GM21515 (cell line): ENCODE results near the gene THADA.

Experiments used
- ATAC-seq: cut with Tn5 transposase; IDR thresholded peaks from one replicate; pipeline ENCODE4 v1.9.1; 2021; ENCODE audit not compliant: unreplicated experiment

The THADA gene

DNA sequence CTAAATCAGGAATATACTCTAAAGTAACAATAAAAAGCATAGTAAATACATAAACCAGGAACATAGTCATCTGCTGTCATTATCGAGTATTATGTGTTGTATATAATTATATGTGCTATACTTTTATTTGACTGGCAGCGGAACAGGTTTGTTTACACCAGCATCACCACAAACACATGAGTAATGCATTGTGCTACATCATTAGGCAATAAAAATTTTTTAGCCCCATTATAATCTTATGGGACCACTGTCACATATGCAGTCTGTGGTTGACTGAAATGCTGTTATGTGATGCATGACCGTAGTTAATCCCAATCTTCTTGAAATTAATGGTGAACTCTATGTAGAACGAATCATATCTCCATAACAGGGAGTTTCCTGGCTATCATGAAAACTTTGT lies 232.7 kb downstream of the THADA start:
- ATAC-seq: no peak

DNA sequence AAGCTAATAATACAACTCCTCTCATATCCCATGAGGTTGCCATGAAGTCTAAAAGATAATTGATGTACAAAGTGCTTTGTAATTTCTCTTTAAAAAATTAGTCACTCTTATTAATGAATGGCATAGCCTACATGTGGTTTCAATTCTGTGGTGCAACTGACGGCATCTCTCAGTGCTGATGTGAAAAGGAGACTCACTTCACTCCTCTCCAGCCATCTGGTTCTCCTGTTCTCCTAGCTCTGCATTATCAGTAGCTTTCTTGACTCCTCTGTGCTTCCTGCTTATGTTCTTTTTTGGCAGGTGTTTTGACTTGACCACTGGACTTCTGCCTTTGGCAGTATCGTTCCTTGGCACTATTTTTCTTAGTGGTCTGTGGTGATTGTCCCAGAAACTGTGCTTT lies 234.6 kb downstream of the THADA start:
- ATAC-seq: no peak

DNA sequence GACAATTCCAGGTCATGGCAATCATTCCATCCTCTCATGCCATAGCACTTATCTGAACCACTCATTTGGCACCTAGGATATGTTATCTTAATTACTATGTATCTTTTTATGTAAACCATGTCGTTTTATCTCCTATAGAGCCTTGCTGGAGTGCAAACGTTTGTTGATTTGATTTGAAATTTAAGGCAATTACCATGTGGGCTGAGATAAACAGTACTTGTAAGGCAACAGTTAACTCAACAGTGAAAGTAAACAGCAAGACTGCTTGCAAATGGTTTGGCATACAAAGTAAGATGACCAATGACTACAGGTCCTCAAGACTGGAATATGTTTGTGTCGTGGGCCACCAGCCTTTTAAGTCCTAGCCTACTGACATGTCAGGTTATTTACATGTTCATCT lies 235.7 kb downstream of the THADA start:
- no peak for ATAC-seq

DNA sequence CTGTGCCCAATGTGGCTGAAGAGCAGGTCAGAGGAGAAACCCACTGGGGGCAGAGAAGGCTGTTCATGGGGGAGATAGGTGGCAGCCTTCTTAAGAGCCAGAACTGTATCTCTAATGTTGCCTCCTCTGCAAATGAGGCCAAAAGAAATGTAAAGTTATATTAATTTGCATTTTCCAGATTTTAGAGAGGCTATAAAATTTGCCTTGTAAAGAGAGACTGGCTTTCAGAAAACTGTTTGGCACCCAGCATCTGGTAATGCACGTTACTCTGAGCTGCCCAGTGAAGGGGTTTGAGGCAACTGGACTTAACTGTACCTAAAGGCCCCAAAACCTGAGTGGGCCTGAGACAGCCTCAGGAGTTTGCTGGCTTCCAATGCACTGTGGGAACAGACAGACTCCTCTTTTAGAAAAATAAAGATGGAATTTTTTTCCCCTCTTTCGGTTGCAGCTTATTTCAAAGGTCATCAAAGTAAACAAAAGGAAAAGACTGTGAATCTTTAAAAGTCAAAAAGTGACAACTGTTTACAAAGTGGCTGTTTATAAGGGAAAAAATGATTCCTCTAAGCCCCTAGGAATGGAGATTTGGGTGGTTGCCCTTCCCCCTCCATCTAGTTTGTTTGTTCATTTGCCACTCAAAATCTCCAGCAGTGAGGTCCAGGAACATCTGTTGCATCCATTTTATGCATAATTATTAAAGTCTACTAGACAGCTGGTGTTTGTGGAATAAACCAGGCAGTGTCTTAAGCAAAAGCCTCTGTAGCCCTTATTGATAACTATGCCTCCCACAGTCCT lies 237.2 kb downstream of the THADA start:
- ATAC-seq: no peak

DNA sequence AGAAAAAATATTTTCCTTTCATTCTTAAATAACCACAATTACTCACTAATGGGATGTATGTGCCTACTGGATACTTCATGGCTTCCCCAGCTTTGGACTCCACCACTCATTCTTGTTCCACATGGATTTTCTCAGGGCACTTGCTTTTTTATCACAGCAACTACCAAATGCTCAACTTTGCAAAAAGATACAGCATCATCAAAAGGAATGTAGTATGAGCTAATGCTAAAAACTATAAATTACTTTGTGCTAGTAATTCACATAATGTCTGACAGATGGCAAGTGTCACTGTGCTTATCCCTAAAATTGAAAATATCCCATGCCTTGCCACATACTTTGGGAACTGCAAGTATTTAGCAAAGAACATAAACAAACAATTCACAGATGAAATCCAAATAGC lies 239.1 kb downstream of the THADA start:
- ATAC-seq: no peak

DNA sequence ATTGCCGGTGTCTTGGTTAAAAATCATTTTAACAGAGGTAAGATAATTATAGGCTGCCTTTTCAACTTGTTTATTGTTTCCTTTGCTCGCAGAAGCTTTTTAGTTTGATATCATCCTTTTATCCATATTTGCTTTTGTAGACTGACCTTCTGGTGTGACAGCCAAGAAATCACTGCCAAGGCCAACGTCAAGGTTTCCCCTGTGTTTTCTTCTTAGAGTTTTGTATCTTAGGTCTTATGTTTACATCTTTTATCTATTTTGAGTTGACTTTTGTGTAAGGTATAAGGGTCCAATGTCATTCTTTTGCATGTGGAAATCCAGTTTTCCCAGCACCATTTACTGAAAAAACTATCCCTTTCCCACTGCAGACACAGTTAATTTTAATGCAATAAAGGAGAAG lies 240.4 kb downstream of the THADA start:
- no peak for ATAC-seq

DNA sequence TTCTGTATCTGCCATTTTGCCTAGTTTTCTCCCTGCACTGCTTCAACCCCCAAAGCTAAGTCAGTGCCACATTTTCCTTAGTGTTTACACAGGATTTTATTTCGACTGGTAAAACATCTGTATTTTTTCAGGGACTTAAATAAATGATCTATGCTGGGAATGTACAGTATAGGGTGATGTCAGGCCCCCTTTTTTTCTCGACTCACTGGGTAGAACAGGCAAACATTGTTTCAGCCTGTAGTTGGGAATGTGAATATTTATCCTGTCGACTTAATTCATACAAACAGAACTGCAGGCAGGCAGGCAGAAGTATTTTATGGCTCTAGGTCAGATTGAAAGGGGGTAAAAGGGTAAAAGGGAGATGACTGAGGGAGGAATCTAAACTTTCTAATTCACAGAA lies 245.9 kb downstream of the THADA start:
- ATAC-seq: no peak

DNA sequence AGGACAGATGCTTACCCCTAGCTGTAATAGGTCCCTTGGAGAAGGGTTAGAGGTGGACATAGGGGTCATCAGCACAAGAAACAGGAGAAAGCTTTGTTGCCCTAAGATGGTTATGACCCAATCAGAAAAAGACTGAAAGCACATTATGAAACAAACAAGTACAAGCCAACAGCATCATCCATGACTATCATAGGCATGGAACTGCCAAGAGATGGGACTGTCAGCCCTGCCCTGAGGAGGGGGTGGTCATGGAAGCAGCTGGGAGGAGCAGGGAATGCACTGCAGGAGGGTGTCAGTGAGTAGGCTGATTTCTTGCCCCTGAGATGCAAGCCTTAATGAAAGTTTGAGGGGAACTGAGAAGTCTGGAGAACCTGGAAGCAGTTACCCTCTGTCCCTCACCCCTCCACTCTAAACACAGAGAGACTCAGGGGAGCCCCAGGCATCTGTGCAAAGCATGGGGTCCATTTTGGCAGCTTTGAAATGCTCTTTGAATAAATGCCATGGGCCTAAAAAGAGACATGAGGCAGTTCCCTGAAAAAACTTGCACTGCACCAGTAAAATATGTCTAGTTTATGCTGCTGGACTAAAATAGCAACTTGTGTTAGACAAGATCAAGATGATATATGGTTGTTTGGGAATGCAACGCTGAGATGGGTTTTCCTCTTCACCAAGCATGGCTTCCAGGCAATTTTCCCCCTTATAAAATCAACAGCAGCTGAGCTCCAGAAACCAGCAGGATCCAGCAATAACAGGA lies 246.8 kb downstream of the THADA start:
- ATAC-seq: no peak

DNA sequence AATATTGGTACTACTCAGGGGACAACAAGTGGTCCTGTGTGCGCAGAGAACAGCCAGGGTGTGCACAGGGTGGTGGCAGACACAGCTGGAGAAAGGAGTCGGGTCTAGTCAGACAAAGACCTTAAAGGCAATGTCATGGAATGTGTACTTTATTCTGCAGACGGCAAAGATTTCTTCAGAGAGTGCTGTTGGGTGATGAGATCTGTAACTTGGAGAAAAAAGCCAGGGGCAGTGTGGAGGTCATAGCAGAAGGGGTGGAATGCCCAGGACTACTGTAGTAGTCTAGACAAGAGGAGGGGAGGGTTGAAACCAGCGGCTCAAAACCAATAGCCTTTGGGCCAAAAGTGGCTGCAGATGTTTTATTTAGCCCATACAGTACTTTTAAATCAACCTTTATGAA lies 248.1 kb downstream of the THADA start:
- ATAC-seq: no peak

DNA sequence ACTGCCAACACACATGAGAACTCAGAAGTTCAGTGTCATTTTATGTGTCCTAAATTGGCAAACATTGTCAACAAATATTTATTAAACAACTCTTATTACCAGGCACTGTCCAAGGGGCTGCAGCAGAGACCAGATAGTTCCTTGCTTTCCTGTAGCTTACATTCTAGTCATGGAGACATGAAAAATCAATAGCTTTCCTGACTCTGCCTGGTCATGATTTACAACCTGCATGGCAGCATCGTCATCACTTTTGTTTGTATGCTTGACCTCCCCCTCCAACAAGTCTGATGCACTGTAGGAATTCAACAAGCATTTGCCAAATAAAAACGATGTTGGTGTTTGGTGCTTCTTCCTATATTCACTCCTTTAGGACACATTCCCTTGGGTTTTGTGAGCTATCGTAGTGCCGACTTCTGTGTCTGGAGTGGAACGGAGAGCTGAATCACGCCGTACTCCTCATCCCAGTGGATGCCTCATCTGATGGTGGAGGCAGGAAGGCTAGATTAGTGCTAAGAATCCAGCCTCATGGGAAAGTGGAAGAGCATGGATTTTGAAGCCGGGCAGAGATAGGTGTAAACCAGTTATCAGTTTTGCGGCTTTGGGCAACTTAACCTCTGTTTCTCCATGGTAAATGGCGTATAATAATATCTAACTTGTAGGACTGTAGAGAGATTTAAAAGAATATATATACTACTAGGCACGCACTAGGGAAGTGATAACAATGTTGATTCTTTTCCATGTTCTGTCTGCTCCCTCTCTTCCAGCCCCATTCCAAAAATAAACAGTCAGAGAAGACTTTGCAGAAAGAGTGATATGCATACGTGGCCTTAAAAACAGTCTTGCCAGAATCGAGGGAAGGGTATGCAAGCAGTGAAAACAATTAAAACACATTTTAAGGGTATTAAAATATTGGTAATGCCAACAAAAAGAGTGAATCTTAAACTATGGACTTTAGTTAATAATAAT lies 249.0 kb downstream of the THADA start:
- no peak for ATAC-seq

DNA sequence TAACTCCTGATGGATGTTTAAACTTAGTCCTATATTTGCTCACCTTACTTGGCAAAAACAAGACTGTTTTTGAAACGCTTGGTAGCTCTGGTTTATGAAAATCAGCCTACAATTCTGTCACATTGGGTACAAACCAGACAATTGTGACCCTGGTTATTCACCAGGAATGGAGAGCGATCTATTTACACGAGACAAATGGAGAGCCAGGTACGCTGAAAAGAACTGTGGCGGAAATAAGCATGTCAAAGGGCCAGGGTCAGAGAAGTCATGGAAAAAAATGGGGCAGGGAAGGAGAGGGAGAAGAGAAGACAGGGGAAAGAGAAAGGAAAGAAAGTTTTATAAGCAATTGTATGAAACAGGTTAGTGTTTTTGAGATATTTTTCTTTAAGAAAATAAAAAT lies 250.0 kb downstream of the THADA start:
- ATAC-seq: no peak

DNA sequence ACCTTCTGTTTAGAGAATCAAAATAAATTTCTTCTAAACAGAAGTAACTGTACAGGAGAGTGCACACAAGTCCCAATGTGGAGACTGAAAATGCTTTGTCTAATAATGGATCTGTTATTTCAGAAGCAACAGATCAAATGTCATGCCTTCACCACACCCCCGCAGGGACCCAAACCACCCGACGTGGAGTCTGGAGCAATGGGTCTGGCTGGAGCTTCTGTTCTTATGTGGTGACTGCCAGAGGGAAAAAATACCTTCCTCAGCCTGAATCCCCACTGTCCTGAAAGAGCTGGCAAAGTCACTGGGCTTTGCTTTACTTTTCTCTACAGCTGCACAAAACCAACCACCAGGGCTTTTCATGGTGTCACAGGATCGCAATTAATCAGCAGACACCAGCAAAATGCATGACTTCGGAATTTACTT lies 250.4 kb downstream of the THADA start:
- no peak for ATAC-seq

DNA sequence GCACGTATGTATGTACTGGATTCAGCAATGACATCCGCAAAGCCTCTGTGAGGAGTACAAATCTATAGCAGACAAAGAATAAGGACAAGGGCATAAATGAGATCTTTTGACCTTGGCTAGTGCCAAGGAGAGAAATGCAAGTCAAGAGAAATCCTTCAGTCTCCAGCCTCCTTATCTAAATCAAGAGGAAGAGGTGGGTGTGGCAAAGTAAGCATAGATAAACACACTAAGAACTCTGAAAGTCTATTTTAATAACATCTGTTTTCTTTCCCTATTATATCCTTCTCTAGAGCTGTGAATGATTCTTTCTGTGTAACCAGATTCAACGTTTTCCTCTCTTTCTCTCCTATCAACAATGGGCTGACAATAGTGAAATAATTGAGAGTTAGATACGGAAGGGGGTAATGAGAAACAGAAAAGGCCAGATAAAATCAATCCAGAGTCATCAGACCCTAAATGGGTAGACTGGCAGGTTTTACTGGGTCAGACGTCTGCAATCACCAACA lies 250.9 kb downstream of the THADA start:
- no peak for ATAC-seq

DNA sequence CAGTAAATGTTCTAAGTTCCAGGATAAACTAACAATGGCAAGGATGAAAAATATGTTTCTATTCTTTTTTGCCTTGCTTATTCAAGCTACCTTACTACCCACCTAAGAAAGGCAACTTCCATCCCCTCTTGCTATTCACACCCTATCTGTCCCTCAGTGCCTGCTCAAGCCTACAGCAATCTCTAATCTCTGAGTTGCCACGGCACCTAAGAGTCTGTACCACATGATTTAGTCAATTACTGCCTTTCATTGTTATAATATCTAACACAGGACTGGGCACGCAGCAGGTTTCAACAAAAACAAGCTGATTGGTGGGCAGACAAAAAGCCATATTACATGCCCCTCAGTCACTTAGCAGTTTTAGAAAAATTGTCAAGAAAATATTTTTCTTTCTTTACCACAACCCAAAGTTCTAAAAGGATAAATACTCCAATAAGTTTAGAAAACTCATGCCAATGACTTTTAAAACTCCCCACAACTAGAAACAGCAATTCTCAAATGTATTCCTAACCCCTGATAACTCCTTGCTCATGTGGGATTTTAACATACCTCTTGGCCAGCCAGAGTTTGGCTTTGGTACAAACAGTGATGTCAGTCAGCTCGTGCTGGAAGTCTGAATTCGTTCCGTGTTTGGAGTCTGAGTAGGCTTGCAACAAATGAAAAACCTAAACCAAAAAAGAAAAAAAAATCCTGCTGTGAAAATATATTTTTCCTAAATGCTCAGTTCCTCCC lies 252.1 kb downstream of the THADA start:
- no peak for ATAC-seq

DNA sequence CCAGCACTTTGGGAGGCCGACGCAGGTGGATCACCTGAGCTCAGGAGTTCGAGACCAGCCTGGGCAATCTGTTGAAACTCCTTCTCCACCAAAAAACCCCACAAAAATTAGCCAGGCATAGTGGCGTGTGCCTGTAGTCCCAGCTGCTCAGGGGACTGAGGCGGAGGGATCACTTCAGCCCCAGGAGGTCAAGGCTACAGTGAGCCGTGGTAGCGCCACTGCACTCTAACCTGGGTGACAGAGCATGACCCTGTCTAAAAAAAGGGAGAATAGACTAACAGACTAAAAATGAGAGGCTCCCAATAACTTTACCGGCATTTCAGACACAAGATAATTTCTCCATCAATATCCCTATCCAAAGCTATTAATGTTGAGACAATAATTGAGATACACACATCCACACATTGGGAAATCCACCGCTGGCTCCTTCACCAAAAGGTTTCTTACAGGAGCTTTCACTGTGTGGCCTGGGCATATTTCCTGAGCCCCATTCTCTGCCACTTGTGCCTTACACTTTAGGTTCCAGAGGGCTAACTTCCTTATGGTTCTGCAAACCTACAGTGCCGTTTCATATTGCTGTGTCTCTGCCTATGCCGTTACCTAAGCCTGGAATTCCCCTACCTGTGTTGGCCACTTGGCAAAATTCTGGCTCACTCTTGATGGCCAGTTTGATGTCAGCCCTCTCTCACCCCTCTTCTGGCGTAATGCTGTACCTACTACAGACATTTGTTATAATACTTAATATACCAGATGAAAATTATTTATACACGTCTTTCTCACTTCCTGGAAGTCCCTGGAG lies 253.7 kb downstream of the THADA start:
- ATAC-seq: no peak

DNA sequence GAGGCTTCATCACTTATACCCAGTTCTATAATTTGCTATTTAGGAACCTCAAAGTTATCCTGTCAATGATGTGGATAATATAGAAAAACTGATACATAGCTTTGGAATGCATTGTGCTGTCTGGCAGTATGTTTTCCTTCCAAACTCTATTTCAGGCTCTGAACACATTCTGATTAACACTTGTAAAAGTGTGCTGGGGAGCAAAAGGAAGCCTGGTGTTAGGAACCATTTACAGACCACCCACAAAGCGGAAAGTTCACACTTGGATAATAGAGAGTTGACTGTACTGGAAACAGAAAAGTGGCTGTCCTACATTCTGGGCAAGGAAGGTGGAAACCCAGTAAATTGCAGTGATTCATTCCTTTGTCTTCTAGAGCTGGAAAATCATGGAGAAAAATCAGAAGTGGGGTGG lies 254.9 kb downstream of the THADA start:
- no peak for ATAC-seq

DNA sequence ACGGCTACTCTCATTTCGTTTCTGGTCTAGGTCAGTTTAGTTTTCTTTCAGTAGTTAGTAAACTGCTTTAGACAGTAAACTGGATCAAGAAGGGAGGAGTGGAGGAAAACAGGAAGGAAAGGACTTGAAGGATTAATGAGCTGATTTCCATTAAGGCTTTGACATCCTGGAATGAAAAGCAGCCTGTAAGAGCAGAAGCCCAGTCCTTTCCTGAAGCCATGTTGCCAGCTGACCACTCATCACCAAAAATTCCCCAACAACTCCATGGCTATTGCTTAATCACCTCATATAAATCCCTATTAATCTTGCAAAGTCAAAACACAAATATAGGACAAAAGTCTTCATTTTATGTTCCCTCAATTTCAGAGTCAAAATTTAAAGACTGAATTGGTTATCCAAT lies 255.8 kb downstream of the THADA start:
- no peak for ATAC-seq

DNA sequence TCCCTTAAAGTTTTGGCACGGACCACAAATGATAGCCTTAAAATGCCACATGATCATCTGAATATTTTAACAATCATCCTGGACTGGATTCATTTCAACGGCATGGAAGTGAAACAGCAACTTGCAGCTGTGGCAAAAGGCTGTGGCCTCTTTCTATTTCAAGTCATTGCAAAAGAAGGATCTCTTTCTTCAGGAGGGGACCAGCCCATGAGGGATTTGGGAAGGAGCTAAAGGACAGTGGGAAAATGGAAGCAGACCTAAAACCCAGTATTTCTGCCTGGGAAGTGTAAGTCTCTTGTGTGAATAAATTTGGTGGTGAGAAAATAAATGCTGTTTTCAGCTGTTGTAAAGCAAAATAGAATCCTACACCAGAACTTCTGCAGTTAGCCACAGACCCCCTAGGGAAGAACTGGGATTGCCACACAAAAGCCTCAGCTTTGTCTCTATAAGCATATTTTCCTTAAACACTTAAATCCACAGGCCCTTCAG lies 262.1 kb downstream of the THADA start:
- no peak for ATAC-seq

DNA sequence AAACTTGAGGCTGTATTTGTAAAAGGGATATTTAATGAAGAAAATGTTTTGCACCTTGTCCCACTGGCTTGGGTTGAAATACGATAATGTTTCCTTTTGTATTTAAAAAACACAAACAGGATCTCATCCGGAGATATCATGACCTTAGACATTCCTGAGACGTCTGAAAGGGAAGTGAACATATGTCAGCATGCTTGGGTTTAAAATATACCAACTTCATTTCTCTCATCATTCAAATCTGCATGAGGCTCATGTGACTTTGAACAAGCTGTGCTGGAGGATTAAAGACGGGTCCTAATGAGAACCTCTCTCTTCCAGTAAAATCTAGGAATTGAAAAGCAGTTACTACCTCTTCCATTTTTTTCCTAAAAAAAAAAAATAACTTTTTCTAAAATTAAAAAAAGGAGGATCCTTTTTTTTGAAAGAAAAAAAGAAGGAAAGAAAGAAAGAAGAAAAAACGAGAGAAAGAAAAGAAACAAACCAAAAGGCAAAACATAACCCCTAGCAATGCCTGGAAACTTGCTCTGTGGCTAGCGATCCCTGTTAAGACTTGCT lies 262.7 kb downstream of the THADA start:
- no peak for ATAC-seq
